ENCODE results near the gene FAM228B.

DNA sequence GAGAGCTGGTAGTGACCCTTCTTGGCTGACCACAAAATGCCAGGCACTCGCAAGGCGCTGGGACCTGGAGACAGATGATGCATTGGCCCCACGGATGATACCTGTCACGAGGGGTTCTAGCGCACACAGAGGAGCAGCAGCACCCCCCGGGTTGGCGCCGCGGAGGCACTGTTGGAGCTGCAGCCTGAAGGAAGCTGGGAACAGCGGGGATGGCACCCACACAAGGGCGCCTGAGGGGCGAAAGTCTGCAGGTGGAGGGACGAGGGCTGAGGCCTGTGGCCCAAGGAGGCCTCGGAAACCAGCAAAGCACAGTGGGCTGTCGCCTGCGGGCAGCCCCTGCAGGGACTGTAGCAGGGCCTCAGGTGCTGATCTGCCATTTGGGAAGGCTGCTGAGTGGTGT lies 85.2 kb downstream of the FAM228B start:
- TF ChIP-seq, protein P1, sequence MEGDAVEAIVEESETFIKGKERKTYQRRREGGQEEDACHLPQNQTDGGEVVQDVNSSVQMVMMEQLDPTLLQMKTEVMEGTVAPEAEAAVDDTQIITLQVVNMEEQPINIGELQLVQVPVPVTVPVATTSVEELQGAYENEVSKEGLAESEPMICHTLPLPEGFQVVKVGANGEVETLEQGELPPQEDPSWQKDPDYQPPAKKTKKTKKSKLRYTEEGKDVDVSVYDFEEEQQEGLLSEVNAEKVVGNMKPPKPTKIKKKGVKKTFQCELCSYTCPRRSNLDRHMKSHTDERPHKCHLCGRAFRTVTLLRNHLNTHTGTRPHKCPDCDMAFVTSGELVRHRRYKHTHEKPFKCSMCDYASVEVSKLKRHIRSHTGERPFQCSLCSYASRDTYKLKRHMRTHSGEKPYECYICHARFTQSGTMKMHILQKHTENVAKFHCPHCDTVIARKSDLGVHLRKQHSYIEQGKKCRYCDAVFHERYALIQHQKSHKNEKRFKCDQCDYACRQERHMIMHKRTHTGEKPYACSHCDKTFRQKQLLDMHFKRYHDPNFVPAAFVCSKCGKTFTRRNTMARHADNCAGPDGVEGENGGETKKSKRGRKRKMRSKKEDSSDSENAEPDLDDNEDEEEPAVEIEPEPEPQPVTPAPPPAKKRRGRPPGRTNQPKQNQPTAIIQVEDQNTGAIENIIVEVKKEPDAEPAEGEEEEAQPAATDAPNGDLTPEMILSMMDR (IDR thresholded peaks at IDR 0.05), result no peak
- TF ChIP-seq POLR2A (IDR thresholded peaks at IDR 0.05) (no peak), POLR2AphosphoS5 (IDR thresholded peaks at IDR 0.05) (no peak)

Data from prostate gland (tissue), 2 donors.